ENCODE results near the gene ADARB2.
"Not testable (repeated sequence)": the region's sequence is repeated elsewhere in the genome, so short reads cannot be mapped to it uniquely, and the experiment has no call there.

Gene ADARB2

GRCh38 chr10:1476455-1476803 lies 260.9 kb downstream of the ADARB2 start:
- DNase-seq: no peak

- DNase-seq: no peak
Observed at GRCh38 chr10:1475771-1476454, 261.4 kb downstream of the ADARB2 start.

GRCh38 chr10:1475098-1475591 lies 262.2 kb downstream of the ADARB2 start:
- no peak for DNase-seq

GRCh38 chr10:1474376-1475097 lies 262.8 kb downstream of the ADARB2 start:
- DNase-seq: no peak

GRCh38 chr10:1473874-1474273 lies 263.5 kb downstream of the ADARB2 start:
- no peak for DNase-seq

GRCh38 chr10:1472178-1472958 lies 265.0 kb downstream of the ADARB2 start:
- no peak for DNase-seq

GRCh38 chr10:1468811-1469210 lies 268.5 kb downstream of the ADARB2 start:
- DNase-seq: no peak

GRCh38 chr10:1467334-1468076 lies 269.8 kb downstream of the ADARB2 start:
- no peak for DNase-seq

- no peak for DNase-seq
Observed at GRCh38 chr10:1465993-1466764, 271.1 kb downstream of the ADARB2 start.

GRCh38 chr10:1465418-1465911 lies 271.9 kb downstream of the ADARB2 start:
- no peak for DNase-seq

- no peak for DNase-seq
Observed at GRCh38 chr10:1464881-1465417, 272.4 kb downstream of the ADARB2 start.

GRCh38 chr10:1463971-1464370 lies 273.4 kb downstream of the ADARB2 start:
- not testable (repeated sequence) for DNase-seq

GRCh38 chr10:1462994-1463633 lies 274.2 kb downstream of the ADARB2 start:
- DNase-seq: no peak

- DNase-seq: no peak
Observed at GRCh38 chr10:1462521-1462920, 274.8 kb downstream of the ADARB2 start.

GRCh38 chr10:1462032-1462431 lies 275.3 kb downstream of the ADARB2 start:
- DNase-seq: no peak

GRCh38 chr10:1461016-1461415 lies 276.3 kb downstream of the ADARB2 start:
- no peak for DNase-seq

- not testable (repeated sequence) for DNase-seq
Observed at GRCh38 chr10:1459664-1460063, 277.7 kb downstream of the ADARB2 start.

- no peak for DNase-seq
Observed at GRCh38 chr10:1454951-1455350, 282.4 kb downstream of the ADARB2 start.

- DNase-seq: peak in 1 of 2 donors; percentile 57
Observed at GRCh38 chr10:1454428-1454827, 282.9 kb downstream of the ADARB2 start.

- no peak for DNase-seq
Observed at GRCh38 chr10:1452777-1453176, 284.5 kb downstream of the ADARB2 start.

GRCh38 chr10:1451941-1452340 lies 285.4 kb downstream of the ADARB2 start:
- no peak for DNase-seq

Data from CD4-positive, alpha-beta T cell treated with Interleukin-1 beta for 1 hour (primary cell).